DND-41 (cell line): ENCODE measurements around the gene ZDHHC18.

ENCODE experiments used
- EZH2 ChIP-seq: IDR thresholded peaks from 3 replicates; pipeline ENCODE4 v1.6.1; 2012; ENCODE audit warnings: borderline replicate concordance, low read depth, mild to moderate bottlenecking, moderate library complexity, low read length, inconsistent platforms; ENCODE audit not compliant: severe bottlenecking
- TF ChIP-seq, protein P1 (sequence below): IDR thresholded peaks from 2 replicates; pipeline ENCODE4 v1.5.1; 2012; ENCODE audit warnings: borderline replicate concordance, low read length, moderate library complexity, mild to moderate bottlenecking; ENCODE audit not compliant: poor library complexity, severe bottlenecking; ENCODE audit errors: extremely low read depth

DNA sequence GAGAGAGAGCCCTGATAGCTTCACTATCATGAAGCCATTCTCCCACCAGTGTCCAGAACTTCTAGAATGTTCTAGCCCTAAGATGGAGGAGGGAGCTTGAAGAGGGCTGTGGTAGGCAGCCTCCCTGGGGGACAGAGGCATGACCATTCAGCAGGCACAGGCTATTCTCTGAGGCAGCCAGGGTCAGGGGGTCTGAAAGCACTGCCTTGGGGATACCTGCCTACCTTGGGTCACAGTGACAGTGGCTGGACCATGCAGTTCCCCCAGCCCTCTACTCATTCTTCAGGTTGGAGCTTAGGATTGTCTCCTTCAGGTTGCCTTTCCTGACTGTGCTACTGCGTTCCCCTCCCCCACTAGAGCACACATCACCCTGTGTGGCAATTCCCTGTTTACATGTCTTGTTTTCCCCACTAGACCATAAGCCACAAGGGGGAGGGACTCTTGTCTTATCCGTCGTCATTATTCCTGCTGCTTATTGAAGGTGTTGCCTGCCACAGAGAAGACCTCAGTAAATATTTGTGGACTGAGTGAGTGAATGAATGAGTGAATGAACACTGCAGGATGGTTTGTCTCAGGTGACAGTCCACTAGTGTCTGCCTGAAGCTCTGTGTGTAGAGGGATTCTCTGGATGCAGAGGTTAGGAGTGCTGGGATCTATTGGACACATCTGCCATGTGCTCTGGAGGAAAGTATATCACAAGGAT, 5.2 kb downstream of the ZDHHC18 start:
- TF ChIP-seq, protein P1, sequence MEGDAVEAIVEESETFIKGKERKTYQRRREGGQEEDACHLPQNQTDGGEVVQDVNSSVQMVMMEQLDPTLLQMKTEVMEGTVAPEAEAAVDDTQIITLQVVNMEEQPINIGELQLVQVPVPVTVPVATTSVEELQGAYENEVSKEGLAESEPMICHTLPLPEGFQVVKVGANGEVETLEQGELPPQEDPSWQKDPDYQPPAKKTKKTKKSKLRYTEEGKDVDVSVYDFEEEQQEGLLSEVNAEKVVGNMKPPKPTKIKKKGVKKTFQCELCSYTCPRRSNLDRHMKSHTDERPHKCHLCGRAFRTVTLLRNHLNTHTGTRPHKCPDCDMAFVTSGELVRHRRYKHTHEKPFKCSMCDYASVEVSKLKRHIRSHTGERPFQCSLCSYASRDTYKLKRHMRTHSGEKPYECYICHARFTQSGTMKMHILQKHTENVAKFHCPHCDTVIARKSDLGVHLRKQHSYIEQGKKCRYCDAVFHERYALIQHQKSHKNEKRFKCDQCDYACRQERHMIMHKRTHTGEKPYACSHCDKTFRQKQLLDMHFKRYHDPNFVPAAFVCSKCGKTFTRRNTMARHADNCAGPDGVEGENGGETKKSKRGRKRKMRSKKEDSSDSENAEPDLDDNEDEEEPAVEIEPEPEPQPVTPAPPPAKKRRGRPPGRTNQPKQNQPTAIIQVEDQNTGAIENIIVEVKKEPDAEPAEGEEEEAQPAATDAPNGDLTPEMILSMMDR = no peak
- no peak for TF ChIP-seq EZH2
